Esophagus muscularis mucosa (tissue), 4 donors: Measurements from ENCODE around the gene CACNA2D2. TPM values are rescaled to one million over a fixed set of nuclear protein-coding genes. Genes with fewer than 3 reads are reported as not detected.
A peak's percentile ranks its signal among the peaks of the same experiment; 100 is the strongest.

Experiments used
- DNase-seq: peaks from one replicate; pipeline ENCODE4 v3.0.0-alpha.2; 2017; ENCODE audit errors: extremely low spot score
- H3K27ac ChIP-seq, 4 donors: fragments of 200-600 bp; sonication (generic); replicated peaks in 1 of 4; 1 replicate in 3 of 4; 2 replicates in 1 of 4; pipeline ENCODE4 v1.5.1; 2016 to 2019; ENCODE audit warnings: mild to moderate bottlenecking in 1 of 4
- H3K27me3 ChIP-seq, 4 donors: fragments of 200-600 bp; sonication (generic); one replicate each; pipeline versions ENCODE4 v1.5.1 to v1.6.0; 2016 to 2019
- H3K36me3 ChIP-seq, 4 donors: fragments of 200-600 bp; sonication (generic); one replicate each; pipeline ENCODE4 v1.5.1; 2016 to 2019
- H3K4me1 ChIP-seq, 4 donors: fragments of 200-600 bp; sonication (generic); one replicate each; pipeline ENCODE4 v1.5.1; 2016 to 2019
- H3K4me3 ChIP-seq, 4 donors: fragments of 200-600 bp; sonication (generic); 1 replicate in 2 of 4; 2 replicates in 2 of 4; pipeline ENCODE4 v1.5.1; 2016 to 2019; ENCODE audit warnings: mild to moderate bottlenecking in 4 of 4, moderate library complexity in 1 of 4
- H3K9me3 ChIP-seq, 4 donors: fragments of 200-600 bp; sonication (generic); 1 replicate in 3 of 4; 2 replicates in 1 of 4; pipeline ENCODE4 v1.5.1; 2016 to 2019
- CTCF ChIP-seq, 3 experiments: fragments of 200-600 bp in 2 of 3; fragments of 450-650 bp in 1 of 3; sonication (generic) in 2 of 3; IDR thresholded peaks; one replicate each; pipeline ENCODE4 v1.5.1; 2017 to 2019; ENCODE audit warnings: antibody characterized with exemption in 3 of 3, mild to moderate bottlenecking in 2 of 3, moderate library complexity in 1 of 3
- EP300 ChIP-seq: sonication (generic); formaldehyde crosslinking; IDR thresholded peaks from one replicate; pipeline ENCODE4 v1.6.1; 2017; ENCODE audit warnings: antibody characterized with exemption
- POLR2A ChIP-seq: fragments of 450-650 bp; IDR thresholded peaks from one replicate; pipeline ENCODE4 v1.6.1; 2017; ENCODE audit warnings: antibody characterized with exemption, moderate library complexity, mild to moderate bottlenecking, low read depth
- POLR2AphosphoS5 ChIP-seq, 2 donors: sonication (generic); formaldehyde crosslinking; IDR thresholded peaks; one replicate each; pipeline ENCODE4 v1.6.1; 2017; ENCODE audit warnings: antibody characterized with exemption in 2 of 2
- WGBS: methylation state at CpG from one replicate; pipeline ENCODE4 v1.1.5; 2018; 5-methylcytosine and 5-hydroxymethylcytosine counted together
- intact Hi-C: fragments of 100-400 bp; cut with DNase I; formaldehyde crosslinking; loops from one replicate; pipeline ENCODE4 v1.15.1; 2023
- total RNA-seq, 4 donors: library from RNA; depleted of rRNA; stranded (reverse); fragments of >200 nt; gene quantifications; one replicate each; pipeline versions ENCODE4 v1.1.0 to v1.2.1, GENCODE V29; 2016

Gene CACNA2D2
- total RNA-seq, 4 donors from 2014 or later: 0.84 to 2.8 (median 1.1) TPM

GRCh38 chr3:50345008-50345407 is 158.4 kb downstream of the CACNA2D2 start:
- intact Hi-C loops: no loop called here
- no peak for DNase-seq
- 67% methylated on average over 6 of the region's 8 CpGs for WGBS

GRCh38 chr3:50342813-50343633 is 160.4 kb downstream of the CACNA2D2 start:
- no peak for DNase-seq
- H3K27me3 ChIP-seq: peaks cover 0 to 3% (median 0%) of the 10 kb centered on the region in 4 donors
- TF ChIP-seq EP300 (no peak), CTCF (IDR thresholded peaks at IDR 0.05) (no peak), POLR2AphosphoS5 (IDR thresholded peaks at IDR 0.05) (no peak), POLR2A (no peak)
- no peak overlapping the region for H3K27ac ChIP-seq
- intact Hi-C loops: no loop called here
- no peak overlapping the region for H3K4me3 ChIP-seq
- 90% methylated on average over 9 of the region's 13 CpGs for whole genome bisulfite sequencing
- H3K9me3 ChIP-seq: no peaks in the 10 kb centered on the region
- H3K4me1 ChIP-seq: peaks cover 49 to 63% (median 60%) of the 10 kb centered on the region in 4 donors
- peaks cover 0 to 7% (median 6%) of the 10 kb centered on the region in 4 donors for H3K36me3 ChIP-seq

More at GRCh38 chr3:50345008-50345407, 158.4 kb downstream of the CACNA2D2 start:
- Histone ChIP-seq H3K27ac (no peak overlapping the region), H3K36me3 (peaks cover 0 to 20% (median 13%) of the 10 kb centered on the region in 4 donors), H3K9me3 (no peaks in the 10 kb centered on the region), H3K27me3 (peaks cover 0 to 3% (median 0%) of the 10 kb centered on the region in 4 donors), H3K4me3 (peak overlapping the region; percentile 33 to 57 (median 40)), H3K4me1 (peaks cover 43 to 62% (median 58%) of the 10 kb centered on the region in 4 donors)
- TF ChIP-seq EP300 (no peak), POLR2AphosphoS5 (IDR thresholded peaks at IDR 0.05) (no peak), POLR2A (no peak), CTCF (IDR thresholded peaks at IDR 0.05) (no peak)

- 91% methylated on average over 11 of the region's 13 CpGs for WGBS
- no peak overlapping the region for H3K4me3 ChIP-seq
- DNase-seq: no peak
- peaks cover 49 to 65% (median 60%) of the 10 kb centered on the region in 4 donors for H3K4me1 ChIP-seq
- H3K36me3 ChIP-seq: no peaks in the 10 kb centered on the region
- peak overlapping the region in 1 of 4 donors; percentile 97 for H3K27ac ChIP-seq
- no peak for TF ChIP-seq CTCF (IDR thresholded peaks at IDR 0.05)
- TF ChIP-seq POLR2AphosphoS5 (IDR thresholded peaks at IDR 0.05): no peak
- no peak for TF ChIP-seq EP300
- TF ChIP-seq POLR2A: no peak
- intact Hi-C loops: no loop called here
- peaks cover 0 to 3% (median 0%) of the 10 kb centered on the region in 4 donors for H3K27me3 ChIP-seq
- H3K9me3 ChIP-seq: no peaks in the 10 kb centered on the region
Observed at GRCh38 chr3:50341996-50342650, 161.3 kb downstream of the CACNA2D2 start.

- intact Hi-C loops: no loop called here
- H3K4me3 ChIP-seq: peak overlapping the region; percentile 57 to 74 (median 67)
- peaks cover 44 to 66% (median 60%) of the 10 kb centered on the region in 4 donors for H3K4me1 ChIP-seq
- no peak for TF ChIP-seq CTCF (IDR thresholded peaks at IDR 0.05)
- TF ChIP-seq POLR2A: no peak
- TF ChIP-seq EP300: no peak
- no peak for TF ChIP-seq POLR2AphosphoS5 (IDR thresholded peaks at IDR 0.05)
- H3K9me3 ChIP-seq: no peaks in the 10 kb centered on the region
- peaks cover 0 to 3% (median 0%) of the 10 kb centered on the region in 4 donors for H3K27me3 ChIP-seq
- no peaks in the 10 kb centered on the region for H3K36me3 ChIP-seq
- H3K27ac ChIP-seq: peak overlapping the region; percentile 96 to 100 (median 98)
- 87% methylated on average over 5 of the region's 9 CpGs for WGBS
- no peak for DNase-seq
Observed at GRCh38 chr3:50341537-50341936, 161.9 kb downstream of the CACNA2D2 start.
